SK-N-SH treated with all-trans-retinoic acid at 6 μM for 48 hours (cell line): ENCODE data around the gene RIPOR2.

ENCODE experiments used
- ATAC-seq: fragments of 200-7000 bp; cut with Tn5 transposase; 3 replicates; pipeline ENCODE4 v1.9.1; 2020; ENCODE audit warnings: mild to moderate bottlenecking, moderate library complexity
- ARNTL ChIP-seq: fragments of 450-650 bp; formaldehyde crosslinking; IDR thresholded peaks from 2 replicates; pipeline ENCODE4 v1.5.0; 2020; ENCODE audit warnings: low read depth, mild to moderate bottlenecking, moderate library complexity, borderline replicate concordance
- BACH2 ChIP-seq: fragments of 250-450 bp; sonication (Bioruptor Pico); IDR thresholded peaks from 2 replicates; pipeline ENCODE4 v1.9.0; 2021; ENCODE audit warnings: mild to moderate bottlenecking, borderline replicate concordance
- CREB5 ChIP-seq: fragments of 250-450 bp; sonication (Bioruptor Pico); IDR thresholded peaks from 2 replicates; pipeline ENCODE4 v1.5.1; 2020; ENCODE audit warnings: low read depth, mild to moderate bottlenecking, moderate library complexity
- CSDC2 ChIP-seq: fragments of 250-450 bp; sonication (Bioruptor Pico); IDR thresholded peaks from 2 replicates; pipeline ENCODE4 v1.5.0; 2020; ENCODE audit warnings: mild to moderate bottlenecking, moderate library complexity
- ESRRG ChIP-seq: fragments of 250-450 bp; sonication (Bioruptor Pico); IDR thresholded peaks from 2 replicates; pipeline ENCODE4 v1.6.1; 2021; ENCODE audit warnings: mild to moderate bottlenecking
- GLIS3 ChIP-seq: fragments of 250-450 bp; sonication (Bioruptor Pico); IDR thresholded peaks from 2 replicates; pipeline ENCODE4 v1.5.0; 2020; ENCODE audit warnings: mild to moderate bottlenecking, moderate library complexity
- ISL1 ChIP-seq: fragments of 250-450 bp; sonication (Bioruptor Pico); IDR thresholded peaks from 2 replicates; pipeline ENCODE4 v2.1.2; 2022; ENCODE audit warnings: mild to moderate bottlenecking, moderate library complexity
- OSR1 ChIP-seq: fragments of 250-450 bp; sonication (Bioruptor Pico); IDR thresholded peaks from 2 replicates; pipeline ENCODE4 v1.8.0; 2022; ENCODE audit warnings: moderate library complexity, mild to moderate bottlenecking, inconsistent platforms
- PATZ1 ChIP-seq: fragments of 250-450 bp; sonication (Bioruptor Pico); IDR thresholded peaks from 2 replicates; pipeline ENCODE4 v1.8.0; 2020; ENCODE audit warnings: mild to moderate bottlenecking, moderate library complexity, borderline replicate concordance
- RARB ChIP-seq: fragments of 250-450 bp; sonication (Bioruptor Pico); IDR thresholded peaks from 2 replicates; pipeline ENCODE4 v1.8.0; 2021; ENCODE audit warnings: mild to moderate bottlenecking, moderate library complexity
- SNAI2 ChIP-seq: fragments of 250-450 bp; sonication (Bioruptor Pico); IDR thresholded peaks from 2 replicates; pipeline ENCODE4 v1.5.0; 2020; ENCODE audit warnings: mild to moderate bottlenecking, moderate library complexity
- TCF4 ChIP-seq: fragments of 250-450 bp; sonication (Bioruptor Pico); IDR thresholded peaks from 2 replicates; pipeline ENCODE4 v1.8.0; 2021; ENCODE audit warnings: mild to moderate bottlenecking, moderate library complexity, borderline replicate concordance
- TOX ChIP-seq: fragments of 250-450 bp; sonication (Bioruptor Pico); IDR thresholded peaks from 2 replicates; pipeline ENCODE4 v1.8.0; 2021; ENCODE audit warnings: mild to moderate bottlenecking, moderate library complexity, borderline replicate concordance
- TSHZ2 ChIP-seq: fragments of 250-450 bp; sonication (Bioruptor Pico); IDR thresholded peaks from 2 replicates; pipeline ENCODE4 v1.5.0; 2020; ENCODE audit warnings: mild to moderate bottlenecking, moderate library complexity
- ZC3H10 ChIP-seq: fragments of 250-450 bp; sonication (Bioruptor Pico); IDR thresholded peaks from 2 replicates; pipeline ENCODE4 v1.5.1; 2021; ENCODE audit warnings: mild to moderate bottlenecking, moderate library complexity
- ZFP3 ChIP-seq: fragments of 250-450 bp; sonication (Bioruptor Pico); IDR thresholded peaks from 2 replicates; pipeline ENCODE4 v1.5.0; 2020; ENCODE audit warnings: mild to moderate bottlenecking, moderate library complexity
- ZFP30 ChIP-seq: fragments of 450-650 bp; formaldehyde crosslinking; IDR thresholded peaks from 2 replicates; pipeline ENCODE4 v1.5.0; 2022; ENCODE audit warnings: mild to moderate bottlenecking, moderate library complexity
- ZNF565 ChIP-seq: fragments of 450-650 bp; formaldehyde crosslinking; conservative IDR thresholded peaks from 2 replicates; pipeline ENCODE4 v1.5.0; 2020; ENCODE audit warnings: low read depth, mild to moderate bottlenecking, moderate library complexity
- ZNF70 ChIP-seq: fragments of 450-650 bp; formaldehyde crosslinking; IDR thresholded peaks from 2 replicates; pipeline ENCODE4 v1.5.0; 2020; ENCODE audit warnings: mild to moderate bottlenecking, moderate library complexity
- ZNF8 ChIP-seq: fragments of 450-650 bp; formaldehyde crosslinking; IDR thresholded peaks from 2 replicates; pipeline ENCODE4 v1.5.0; 2020; ENCODE audit warnings: mild to moderate bottlenecking, moderate library complexity
- TF ChIP-seq, protein P1 (sequence below): fragments of 250-450 bp; sonication (Bioruptor Pico); IDR thresholded peaks from 2 replicates; pipeline ENCODE4 v1.8.0; 2021; ENCODE audit warnings: low read depth, mild to moderate bottlenecking, moderate library complexity, borderline replicate concordance

The RIPOR2 gene

GRCh38 chr6:24943774-24944173 is 8.0 kb upstream of the RIPOR2 start:
- ATAC-seq: no peak
- TF ChIP-seq ISL1: no peak
- TF ChIP-seq ZNF8: no peak
- TF ChIP-seq OSR1 (CRISPR knock-in tag): no peak
- no peak for TF ChIP-seq BACH2
- no peak for TF ChIP-seq GLIS3
- no peak for TF ChIP-seq ZC3H10
- no peak for TF ChIP-seq TOX (CRISPR knock-in tag)
- no peak for TF ChIP-seq ZNF70 (CRISPR knock-in tag)
- TF ChIP-seq ESRRG (CRISPR knock-in tag): no peak
- no peak for TF ChIP-seq PATZ1 (CRISPR knock-in tag)
- no peak for TF ChIP-seq TSHZ2 (CRISPR knock-in tag)
- no peak for TF ChIP-seq SNAI2 (CRISPR knock-in tag)
- TF ChIP-seq CSDC2: no peak
- TF ChIP-seq RARB: no peak
- no peak for TF ChIP-seq TCF4 (CRISPR knock-in tag)
- TF ChIP-seq, protein P1, sequence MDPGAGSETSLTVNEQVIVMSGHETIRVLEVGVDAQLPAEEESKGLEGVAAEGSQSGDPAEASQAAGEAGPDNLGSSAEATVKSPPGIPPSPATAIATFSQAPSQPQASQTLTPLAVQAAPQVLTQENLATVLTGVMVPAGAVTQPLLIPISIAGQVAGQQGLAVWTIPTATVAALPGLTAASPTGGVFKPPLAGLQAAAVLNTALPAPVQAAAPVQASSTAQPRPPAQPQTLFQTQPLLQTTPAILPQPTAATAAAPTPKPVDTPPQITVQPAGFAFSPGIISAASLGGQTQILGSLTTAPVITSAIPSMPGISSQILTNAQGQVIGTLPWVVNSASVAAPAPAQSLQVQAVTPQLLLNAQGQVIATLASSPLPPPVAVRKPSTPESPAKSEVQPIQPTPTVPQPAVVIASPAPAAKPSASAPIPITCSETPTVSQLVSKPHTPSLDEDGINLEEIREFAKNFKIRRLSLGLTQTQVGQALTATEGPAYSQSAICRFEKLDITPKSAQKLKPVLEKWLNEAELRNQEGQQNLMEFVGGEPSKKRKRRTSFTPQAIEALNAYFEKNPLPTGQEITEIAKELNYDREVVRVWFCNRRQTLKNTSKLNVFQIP (CRISPR knock-in tag): no peak
- TF ChIP-seq ZFP3 (CRISPR knock-in tag): no peak
- TF ChIP-seq ZFP30 (CRISPR knock-in tag): no peak

GRCh38 chr6:24940311-24940917 is 4.7 kb upstream of the RIPOR2 start:
- TF ChIP-seq ZC3H10 (no peak), ZNF565 (CRISPR knock-in tag) (no peak), ISL1 (no peak)
- TF ChIP-seq, all 23 proteins: peak for 0
- no peak for ATAC-seq

DNA sequence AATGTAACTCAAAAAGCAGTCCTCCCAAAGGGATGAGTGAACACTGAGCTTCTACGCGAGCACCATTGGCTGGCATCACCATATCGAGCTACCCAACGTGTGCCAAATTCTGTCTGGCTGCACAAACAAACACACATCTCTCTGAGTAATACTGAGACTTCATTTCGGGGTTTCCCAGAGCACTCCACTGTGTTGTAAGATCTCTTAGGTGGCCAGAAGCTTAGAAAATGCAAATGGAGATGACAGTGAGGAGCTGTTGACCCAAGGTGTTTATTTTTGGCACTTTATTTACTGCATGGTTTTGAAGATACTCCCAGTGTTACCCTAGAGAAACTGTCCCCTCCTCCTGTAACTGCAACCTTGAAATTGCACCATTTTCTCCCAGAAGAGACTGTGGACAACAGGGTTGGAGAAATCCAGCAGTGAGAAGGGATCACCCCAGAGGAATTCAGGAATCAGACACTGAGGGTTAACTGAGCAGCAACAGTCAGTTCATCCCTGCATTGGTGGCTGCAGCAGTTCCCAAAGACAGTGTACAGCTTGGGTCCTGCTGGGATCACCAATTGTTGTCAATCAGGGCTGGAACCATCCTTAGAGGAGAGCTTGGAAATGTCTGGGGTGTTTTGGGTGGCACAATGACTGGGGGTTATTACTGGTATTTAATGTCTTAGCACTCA is 1.0 kb upstream of the RIPOR2 start:
- no peak for ATAC-seq
- TF ChIP-seq, protein P1 (CRISPR knock-in tag): no peak
- no peak for TF ChIP-seq ARNTL (CRISPR knock-in tag)
- TF ChIP-seq TSHZ2 (CRISPR knock-in tag): no peak
- no peak for TF ChIP-seq SNAI2 (CRISPR knock-in tag)
- TF ChIP-seq BACH2: no peak
- no peak for TF ChIP-seq ZNF8
- no peak for TF ChIP-seq TOX (CRISPR knock-in tag)
- TF ChIP-seq ZNF565 (CRISPR knock-in tag): no peak
- no peak for TF ChIP-seq TCF4 (CRISPR knock-in tag)
- TF ChIP-seq CSDC2: no peak
- TF ChIP-seq OSR1 (CRISPR knock-in tag): no peak
- TF ChIP-seq GLIS3: no peak
- no peak for TF ChIP-seq ZFP3 (CRISPR knock-in tag)
- no peak for TF ChIP-seq CREB5 (CRISPR knock-in tag)
- TF ChIP-seq ZFP30 (CRISPR knock-in tag): no peak
